Uterus (tissue), 2 donors: ENCODE data around the gene FUT8.

Source experiments
- CTCF ChIP-seq, 4 experiments: fragments of 200-600 bp in 2 of 4; fragments of 450-650 bp in 2 of 4; sonication (generic) in 2 of 4; IDR thresholded peaks; one replicate each; pipeline ENCODE4 v1.5.1; 2016 to 2019; ENCODE audit warnings: antibody characterized with exemption in 4 of 4, mild to moderate bottlenecking in 2 of 4, moderate library complexity in 1 of 4
- POLR2A ChIP-seq, 2 donors: fragments of 450-650 bp; IDR thresholded peaks; one replicate each; pipeline ENCODE4 v1.6.1; 2016; ENCODE audit warnings: antibody characterized with exemption in 2 of 2, mild to moderate bottlenecking in 1 of 2, moderate library complexity in 1 of 2

GRCh38 chr14:65482757-65483438 is 70.4 kb downstream of the FUT8 start:
- TF ChIP-seq CTCF (IDR thresholded peaks at IDR 0.05) (no peak), POLR2A (IDR thresholded peaks at IDR 0.05) (no peak)
